OCI-LY3 (cell line): Measurements from ENCODE around the gene TRABD2B.

ENCODE experiments used
- EZH2phosphoT487 ChIP-seq: fragments of 200-600 bp; shearing (Covaris generic); IDR thresholded peaks from 2 replicates; pipeline ENCODE4 v1.6.1; 2018; ENCODE audit warnings: antibody characterized with exemption, mixed run types, low read depth
- TF ChIP-seq, protein P1 (sequence below): fragments of 200-600, 300-600 bp; sonication (generic); IDR thresholded peaks from 2 replicates; pipeline ENCODE4 v1.5.1; 2014; ENCODE audit warnings: antibody characterized with exemption, low read length, low read depth

DNA sequence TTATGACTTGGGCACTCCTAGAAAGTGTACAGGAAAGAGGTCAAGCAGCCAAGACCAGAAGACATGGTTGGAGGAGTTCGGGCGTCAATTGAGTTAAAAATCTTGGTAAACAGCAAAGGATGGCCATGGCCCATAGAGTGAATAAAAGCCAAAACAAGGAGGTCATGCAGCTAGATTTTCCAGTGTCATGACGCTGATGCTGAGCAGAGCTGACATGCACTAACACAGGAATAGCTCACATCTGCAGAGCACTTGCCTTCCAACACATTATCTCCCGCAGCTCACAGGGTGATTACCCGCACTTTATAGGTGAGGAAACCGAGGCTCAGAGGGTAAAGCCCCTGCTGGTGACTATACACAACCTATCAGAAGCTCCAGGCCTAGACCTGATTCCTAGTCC lies 49.7 kb downstream of the TRABD2B start:
- TF ChIP-seq, protein P1, sequence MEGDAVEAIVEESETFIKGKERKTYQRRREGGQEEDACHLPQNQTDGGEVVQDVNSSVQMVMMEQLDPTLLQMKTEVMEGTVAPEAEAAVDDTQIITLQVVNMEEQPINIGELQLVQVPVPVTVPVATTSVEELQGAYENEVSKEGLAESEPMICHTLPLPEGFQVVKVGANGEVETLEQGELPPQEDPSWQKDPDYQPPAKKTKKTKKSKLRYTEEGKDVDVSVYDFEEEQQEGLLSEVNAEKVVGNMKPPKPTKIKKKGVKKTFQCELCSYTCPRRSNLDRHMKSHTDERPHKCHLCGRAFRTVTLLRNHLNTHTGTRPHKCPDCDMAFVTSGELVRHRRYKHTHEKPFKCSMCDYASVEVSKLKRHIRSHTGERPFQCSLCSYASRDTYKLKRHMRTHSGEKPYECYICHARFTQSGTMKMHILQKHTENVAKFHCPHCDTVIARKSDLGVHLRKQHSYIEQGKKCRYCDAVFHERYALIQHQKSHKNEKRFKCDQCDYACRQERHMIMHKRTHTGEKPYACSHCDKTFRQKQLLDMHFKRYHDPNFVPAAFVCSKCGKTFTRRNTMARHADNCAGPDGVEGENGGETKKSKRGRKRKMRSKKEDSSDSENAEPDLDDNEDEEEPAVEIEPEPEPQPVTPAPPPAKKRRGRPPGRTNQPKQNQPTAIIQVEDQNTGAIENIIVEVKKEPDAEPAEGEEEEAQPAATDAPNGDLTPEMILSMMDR, result no peak
- TF ChIP-seq EZH2phosphoT487, result no peak
